Right lobe of liver (tissue), 4 donors: ENCODE measurements around the gene TNFRSF25.
"Not testable (repeated sequence)": the region's sequence is repeated elsewhere in the genome, so short reads cannot be mapped to it uniquely, and the experiment has no call there.

Experiments
- POLR2A ChIP-seq: fragments of 450-650 bp; IDR thresholded peaks from one replicate; pipeline ENCODE4 v1.6.1; 2017; ENCODE audit warnings: antibody characterized with exemption, mild to moderate bottlenecking
- TF ChIP-seq, protein P1 (sequence below), 4 donors: fragments of 200-600 bp in 3 of 4; fragments of 450-650 bp in 1 of 4; IDR thresholded peaks; one replicate each; pipeline versions ENCODE4 v1.5.1 to v1.8.0; 2016 to 2022; ENCODE audit warnings: antibody characterized with exemption in 4 of 4, mild to moderate bottlenecking in 2 of 4
- donor health status: DM: no; HTN: no; CAD: no.
- donor health status: DM: no; HTN: no; CAD: no.
- donor health status: DM: no; HTN: yes; CAD: no.

DNA sequence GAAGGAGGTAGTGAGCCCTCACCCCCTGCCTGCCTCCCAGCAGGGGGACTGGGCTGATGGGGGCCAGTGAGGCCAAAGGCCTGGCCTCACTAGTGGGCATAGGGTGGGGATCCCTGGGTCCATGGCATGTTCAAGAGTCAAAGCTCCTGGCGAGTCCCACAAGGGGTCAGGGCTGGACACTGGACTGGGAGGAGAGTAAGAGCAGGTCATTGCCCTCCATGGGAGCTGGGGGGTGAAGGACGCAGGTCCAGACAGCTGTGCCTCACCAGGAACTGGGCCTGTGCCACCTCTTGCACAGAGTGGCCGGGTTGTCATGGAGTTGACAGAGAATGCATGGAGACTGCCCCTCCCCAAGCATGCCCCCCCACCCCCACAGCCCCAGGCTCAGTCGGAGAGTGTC, 20.0 kb downstream of the TNFRSF25 start:
- TF ChIP-seq, protein P1, sequence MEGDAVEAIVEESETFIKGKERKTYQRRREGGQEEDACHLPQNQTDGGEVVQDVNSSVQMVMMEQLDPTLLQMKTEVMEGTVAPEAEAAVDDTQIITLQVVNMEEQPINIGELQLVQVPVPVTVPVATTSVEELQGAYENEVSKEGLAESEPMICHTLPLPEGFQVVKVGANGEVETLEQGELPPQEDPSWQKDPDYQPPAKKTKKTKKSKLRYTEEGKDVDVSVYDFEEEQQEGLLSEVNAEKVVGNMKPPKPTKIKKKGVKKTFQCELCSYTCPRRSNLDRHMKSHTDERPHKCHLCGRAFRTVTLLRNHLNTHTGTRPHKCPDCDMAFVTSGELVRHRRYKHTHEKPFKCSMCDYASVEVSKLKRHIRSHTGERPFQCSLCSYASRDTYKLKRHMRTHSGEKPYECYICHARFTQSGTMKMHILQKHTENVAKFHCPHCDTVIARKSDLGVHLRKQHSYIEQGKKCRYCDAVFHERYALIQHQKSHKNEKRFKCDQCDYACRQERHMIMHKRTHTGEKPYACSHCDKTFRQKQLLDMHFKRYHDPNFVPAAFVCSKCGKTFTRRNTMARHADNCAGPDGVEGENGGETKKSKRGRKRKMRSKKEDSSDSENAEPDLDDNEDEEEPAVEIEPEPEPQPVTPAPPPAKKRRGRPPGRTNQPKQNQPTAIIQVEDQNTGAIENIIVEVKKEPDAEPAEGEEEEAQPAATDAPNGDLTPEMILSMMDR (IDR thresholded peaks at IDR 0.05): peak in 1 of 4 donors; percentile 17
- not testable (repeated sequence) for TF ChIP-seq POLR2A
